Esophagus squamous epithelium (tissue), 4 donors: ENCODE results near the gene CCDC7.

Experiments used
- CTCF ChIP-seq, 6 experiments: fragments of 450-650 bp in 4 of 6; fragments of 200-600 bp in 2 of 6; sonication (generic) in 2 of 6; IDR thresholded peaks; one replicate each; pipeline ENCODE4 v1.5.1; 2016 to 2019; ENCODE audit warnings: antibody characterized with exemption in 6 of 6, mild to moderate bottlenecking in 4 of 6, moderate library complexity in 4 of 6
- POLR2A ChIP-seq, 4 donors: fragments of 450-650 bp; IDR thresholded peaks; one replicate each; pipeline ENCODE4 v1.6.1; 2017; ENCODE audit warnings: antibody characterized with exemption in 4 of 4, mild to moderate bottlenecking in 4 of 4, moderate library complexity in 3 of 4

GRCh38 chr10:32846974-32847373, 401.0 kb downstream of the CCDC7 start:
- TF ChIP-seq CTCF (IDR thresholded peaks at IDR 0.05) (no peak), POLR2A (IDR thresholded peaks at IDR 0.05) (no peak)
